H1 (cell line): ENCODE data around the gene GTF3C5. TPM values are rescaled to one million over a fixed set of nuclear protein-coding genes. Genes with fewer than 3 reads are reported as not detected.

ENCODE experiments used
- CTCF ChIA-PET: fragments of 300-600 bp; sonication (Branson Sonifier 250); formaldehyde crosslinking; loops from one replicate; lab custom pipeline; 2021; ENCODE audit not compliant: partially characterized antibody; lab: Charles Lee
- POLR2A ChIA-PET: fragments of 300-600 bp; sonication (Branson Sonifier 250); formaldehyde crosslinking; loops from one replicate; lab custom pipeline; 2021; ENCODE audit warnings: inconsistent platforms; ENCODE audit not compliant: partially characterized antibody; lab: Charles Lee
- DNase-seq, 2 experiments: peaks; one replicate each; pipeline versions ENCODE4 v3.0.0 to v3.0.0-alpha.2; 2010 to 2022; ENCODE audit warnings: low spot score in 2 of 2, low read depth in 1 of 2, mixed read lengths in 1 of 2
- FAIRE-seq: peaks from 2 replicates; lab custom pipeline; 2011; peaks lifted over from hg19 to GRCh38; lab: Jason Lieb, UNC
- H2AFZ ChIP-seq: 2 replicates; pipeline ENCODE4 v1.8.1; 2012; ENCODE audit warnings: low read length, inconsistent platforms
- H2AK5ac ChIP-seq: 2 replicates; pipeline ENCODE4 v1.6.1; 2013; ENCODE audit warnings: low read depth, low read length
- H2BK120ac ChIP-seq: replicated peaks from 2 replicates; pipeline ENCODE3; 2013; ENCODE audit warnings: low read depth, low read length, inconsistent platforms
- H2BK12ac ChIP-seq: 2 replicates; pipeline ENCODE4 v1.6.1; 2013; ENCODE audit warnings: low read depth, low read length
- H2BK15ac ChIP-seq: 2 replicates; pipeline ENCODE4 v1.6.1; 2013; ENCODE audit warnings: low read length
- H2BK20ac ChIP-seq: 2 replicates; pipeline ENCODE4 v1.6.1; 2013; ENCODE audit warnings: low read length
- H2BK5ac ChIP-seq: 2 replicates; pipeline ENCODE4 v1.6.1; 2013; ENCODE audit warnings: low read depth, low read length
- H3K14ac ChIP-seq: 2 replicates; pipeline ENCODE4 v1.6.1; 2013; ENCODE audit warnings: inconsistent platforms; ENCODE audit not compliant: insufficient read length
- H3K18ac ChIP-seq: 2 replicates; pipeline ENCODE4 v1.6.1; 2013; ENCODE audit warnings: low read length; ENCODE audit errors: extremely low read depth
- H3K23ac ChIP-seq: 2 replicates; pipeline ENCODE4 v1.6.1; 2013; ENCODE audit warnings: inconsistent platforms; ENCODE audit not compliant: insufficient read length
- H3K23me2 ChIP-seq: 2 replicates; pipeline ENCODE4 v1.6.1; 2013; ENCODE audit warnings: low read depth, low read length
- H3K27ac ChIP-seq: 2 replicates; pipeline ENCODE4 v1.6.1; 2011; ENCODE audit warnings: low read depth, low read length, inconsistent platforms
- H3K27me3 ChIP-seq, 4 experiments: replicated peaks in 1 of 4; 1 replicate in 1 of 4; 2 replicates in 3 of 4; pipeline versions ENCODE4 v1.6.1 to v1.8.1; 2011 to 2013; ENCODE audit warnings: low read length in 3 of 4, mild to moderate bottlenecking in 3 of 4, inconsistent platforms in 2 of 4, mixed read lengths in 2 of 4, moderate library complexity in 1 of 4; ENCODE audit not compliant: control insufficient read depth in 3 of 4, insufficient read depth in 3 of 4; ENCODE audit errors: extremely low read depth in 1 of 4
- H3K36me3 ChIP-seq, 4 experiments: 2 replicates each; pipeline versions ENCODE4 v1.6.1 to v1.8.1; 2011 to 2013; ENCODE audit warnings: mild to moderate bottlenecking in 4 of 4, low read length in 3 of 4, moderate library complexity in 2 of 4, control low read depth in 1 of 4, inconsistent platforms in 1 of 4; ENCODE audit not compliant: insufficient read depth in 4 of 4, control insufficient read depth in 2 of 4
- H3K4ac ChIP-seq: replicated peaks from 2 replicates; pipeline ENCODE3; 2013; ENCODE audit warnings: low read length, low read depth, mixed read lengths, inconsistent platforms; ENCODE audit not compliant: insufficient read length
- H3K4me1 ChIP-seq, 4 experiments: replicated peaks in 1 of 4; 1 replicate in 1 of 4; 2 replicates in 3 of 4; pipeline versions ENCODE4 v1.6.1 to v1.8.1; 2011 to 2013; ENCODE audit warnings: low read length in 3 of 4, inconsistent platforms in 2 of 4, mixed read lengths in 1 of 4; ENCODE audit not compliant: insufficient read depth in 4 of 4, control insufficient read depth in 3 of 4
- H3K4me2 ChIP-seq, 2 experiments: 2 replicates each; pipeline versions ENCODE4 v1.6.1 to v1.8.1; 2011 to 2013; ENCODE audit warnings: low read depth in 2 of 2, low read length in 2 of 2, control low read depth in 1 of 2, inconsistent platforms in 1 of 2, mild to moderate bottlenecking in 1 of 2; ENCODE audit not compliant: insufficient read depth in 1 of 2
- H3K4me3 ChIP-seq, 4 experiments: fragments of 200-600, 300-600 bp in 1 of 4; sonication (generic), shearing (Covaris generic), sonication (Bioruptor Twin) in 1 of 4; 2 replicates each; pipeline versions ENCODE4 v1.5.1 to v1.8.1; 2011 to 2016; ENCODE audit warnings: low read length in 4 of 4, low read depth in 3 of 4, control low read depth in 2 of 4, inconsistent platforms in 2 of 4, mild to moderate bottlenecking in 2 of 4, mixed read lengths in 1 of 4, moderate library complexity in 1 of 4; ENCODE audit not compliant: insufficient read depth in 2 of 4; ENCODE audit errors: extremely low read depth in 1 of 4
- H3K56ac ChIP-seq: replicated peaks from 2 replicates; pipeline ENCODE3; 2013; ENCODE audit warnings: low read depth, mild to moderate bottlenecking, mixed read lengths, low read length, inconsistent platforms; ENCODE audit not compliant: insufficient read length
- H3K79me1 ChIP-seq: 2 replicates; pipeline ENCODE4 v1.6.1; 2013; ENCODE audit warnings: low read depth, low read length, control low read depth
- H3K79me2 ChIP-seq, 2 experiments: 2 replicates each; pipeline versions ENCODE4 v1.6.1 to v1.8.1; 2012 to 2013; ENCODE audit warnings: low read length in 2 of 2, mild to moderate bottlenecking in 2 of 2, inconsistent platforms in 1 of 2; ENCODE audit not compliant: insufficient read depth in 2 of 2, control insufficient read depth in 1 of 2
- H3K9ac ChIP-seq, 4 experiments: replicated peaks in 1 of 4; 1 replicate in 1 of 4; 2 replicates in 3 of 4; pipeline versions ENCODE4 v1.6.1 to v1.8.1; 2011 to 2013; ENCODE audit warnings: low read depth in 3 of 4, low read length in 3 of 4, control low read depth in 2 of 4, mild to moderate bottlenecking in 2 of 4, moderate library complexity in 2 of 4, inconsistent platforms in 1 of 4; ENCODE audit errors: extremely low read depth in 1 of 4
- H3K9me3 ChIP-seq, 2 experiments: 2 replicates each; pipeline versions ENCODE4 v1.6.1 to v1.8.1; 2012 to 2013; ENCODE audit warnings: mild to moderate bottlenecking in 2 of 2, moderate library complexity in 2 of 2, control low read depth in 1 of 2, inconsistent platforms in 1 of 2, low read depth in 1 of 2, low read length in 1 of 2, mixed read lengths in 1 of 2; ENCODE audit not compliant: insufficient read depth in 2 of 2
- H4K20me1 ChIP-seq, 2 experiments: replicated peaks in 1 of 2; 2 replicates each; pipeline versions ENCODE3 to v1.8.1; 2011 to 2013; ENCODE audit warnings: inconsistent platforms in 2 of 2, low read length in 2 of 2, mild to moderate bottlenecking in 1 of 2; ENCODE audit not compliant: insufficient read depth in 2 of 2, control insufficient read depth in 1 of 2
- H4K5ac ChIP-seq: 2 replicates; pipeline ENCODE4 v1.6.1; 2013; ENCODE audit warnings: low read length, low read depth, mixed read lengths, inconsistent platforms; ENCODE audit not compliant: insufficient read length
- H4K8ac ChIP-seq: 2 replicates; pipeline ENCODE4 v1.8.0; 2013; ENCODE audit warnings: mild to moderate bottlenecking, moderate library complexity, low read length, inconsistent platforms; ENCODE audit not compliant: insufficient read depth; ENCODE audit errors: extremely low read depth
- H4K91ac ChIP-seq: replicated peaks from 2 replicates; pipeline ENCODE3; 2013; ENCODE audit warnings: low read length, mixed read lengths, inconsistent platforms; ENCODE audit not compliant: insufficient read length
- CBX5 ChIP-seq: fragments of 300-800, 300-1000 bp; sonication (generic); IDR thresholded peaks from 2 replicates; pipeline ENCODE4 v1.7.1; 2016; ENCODE audit warnings: antibody characterized with exemption, low read length, low read depth
- CEBPB ChIP-seq: IDR thresholded peaks from 2 replicates; pipeline ENCODE4 v1.6.1; 2012; ENCODE audit warnings: low read depth, low read length
- CREB1 ChIP-seq: IDR thresholded peaks from 2 replicates; pipeline ENCODE4 v1.6.1; 2012; ENCODE audit warnings: inconsistent platforms
- EP300 ChIP-seq, 2 experiments: IDR thresholded peaks; 1 replicate in 1 of 2; 2 replicates in 1 of 2; pipeline ENCODE4 v1.6.1; 2011 to 2012; ENCODE audit warnings: low read depth in 2 of 2, low read length in 2 of 2, mild to moderate bottlenecking in 2 of 2, borderline replicate concordance in 1 of 2, inconsistent platforms in 1 of 2, moderate library complexity in 1 of 2
- KDM5A ChIP-seq: fragments of 200-600 bp; IDR thresholded peaks from 2 replicates; pipeline ENCODE4 v1.7.1; 2012; ENCODE audit warnings: mild to moderate bottlenecking, low read length, inconsistent platforms, mixed read lengths
- RNF2 ChIP-seq: fragments of 200-900, 300-1000 bp; sonication (generic); IDR thresholded peaks from 2 replicates; pipeline ENCODE4 v1.7.1; 2016; ENCODE audit warnings: borderline replicate concordance, low read depth, mild to moderate bottlenecking, antibody characterized with exemption, low read length; ENCODE audit not compliant: poor library complexity, severe bottlenecking; ENCODE audit errors: missing control alignments
- SIN3A ChIP-seq, 2 experiments: IDR thresholded peaks in 1 of 2; conservative IDR thresholded peaks in 1 of 2; 2 replicates each; pipeline ENCODE4 v1.6.1; 2011 to 2012; ENCODE audit warnings: low read length in 2 of 2, improper control_type of control experiment in 1 of 2, low read depth in 1 of 2, mild to moderate bottlenecking in 1 of 2
- SP4 ChIP-seq: IDR thresholded peaks from 2 replicates; pipeline ENCODE4 v1.6.1; 2012; ENCODE audit warnings: low read length, inconsistent platforms
- TEAD4 ChIP-seq: IDR thresholded peaks from 2 replicates; pipeline ENCODE4 v1.6.1; 2012; ENCODE audit warnings: low read depth, low read length, inconsistent platforms, mixed read lengths
- whole genome bisulfite sequencing, 2 experiments: shearing (Covaris generic) in 1 of 2; methylation state at CpG; one replicate each; pipeline versions ENCODE4 v1.1.6 to v1.1.7; 2013 to 2015; ENCODE audit warnings: low lambda C conversion rate in 2 of 2, mixed read lengths in 2 of 2, inconsistent platforms in 1 of 2, low coverage in 1 of 2, missing lambda C conversion rate in 1 of 2; ENCODE audit not compliant: insufficient replicate concordance in 2 of 2, insufficient coverage in 1 of 2, insufficient read length in 1 of 2; ENCODE audit errors: extremely low coverage in 1 of 2, missing lambda C conversion rate in 1 of 2; 5-methylcytosine and 5-hydroxymethylcytosine counted together
- polyA plus RNA-seq, 7 experiments: library from polyadenylated mRNA; depleted of rRNA in 3 of 7; stranded (reverse) in 5 of 7; unstranded in 2 of 7; fragments of >200 nt in 5 of 7; fragments of 200-250 nt in 2 of 7; gene quantifications; 1 replicate in 5 of 7; 2 replicates in 1 of 7; 4 replicates in 1 of 7; pipeline versions ENCODE4 v1.2.1 to v1.2.3, GENCODE V29; 2011 to 2013; ENCODE audit warnings: missing spikeins in 2 of 7, mixed read lengths in 2 of 7
- total RNA-seq: library from RNA; stranded (reverse); fragmentation: NEBNext Ultra II Directional; extraction: Animal tissue kit (Norgen Biotek cat#: 25700); gene quantifications from 2 replicates; pipeline ENCODE4 v1.2.1, GENCODE V29; 2021

The GTF3C5 gene
- total and polyA plus RNA-seq, 2 of the 8 experiments (the other 6 are each of a cell fraction or from before 2014, with no cell fraction given): 78.7 to 87.1 TPM

GRCh38 chr9:132985489-132985888, 45.3 kb upstream of the GTF3C5 start:
- Histone ChIP-seq H2BK5ac (no peak overlapping the region), H3K9ac (no peak overlapping the region), H2BK12ac (no peak overlapping the region), H3K79me2 (no peaks in the 10 kb centered on the region), H3K23me2 (no peaks in the 10 kb centered on the region), H3K9me3 (no peaks in the 10 kb centered on the region), H3K4me2 (no peak overlapping the region), H3K36me3 (no peaks in the 10 kb centered on the region), H3K4me3 (no peak overlapping the region), H3K4me1 (no peaks in the 10 kb centered on the region; a peak in 1 of 7 replicates), H3K23ac (no peak overlapping the region), H3K56ac (no peak overlapping the region), H2BK20ac (no peak overlapping the region), H3K27ac (no peak overlapping the region), H2BK120ac (no peak overlapping the region), H3K79me1 (no peaks in the 10 kb centered on the region), H2BK15ac (no peak overlapping the region), H3K27me3 (peaks cover 0 to 5% (median 1%) of the 10 kb centered on the region in 4 experiments; a peak in 2 of 7 replicates), H4K5ac (no peak overlapping the region), H3K4ac (no peak overlapping the region), H2AFZ (no peak overlapping the region), H2AK5ac (no peak overlapping the region), H3K14ac (no peak overlapping the region), H3K18ac (no peak overlapping the region; the same call in 1 of the 2 replicates), H4K20me1 (no peaks in the 10 kb centered on the region), H4K8ac (no peak overlapping the region), H4K91ac (no peak overlapping the region)
- FAIRE-seq: no peak
- DNase-seq: no peak
- ChIA-PET CTCF (interaction anchor here (0.9 to 3.0 kb wide), 5 partner anchors 20 to 84 kb away, joined by 3 to 10 read pairs (median 3); no protein-coding TSS in a partner anchor), POLR2A (no interaction called here)
- no peak for TF ChIP-seq EP300 (IDR thresholded peaks at IDR 0.05; ENCODE audit: borderline replicate concordance in 1 of 2, low read depth in 2 of 2, low read length in 2 of 2)
- no peak for TF ChIP-seq TEAD4
- no peak for TF ChIP-seq RNF2
- no peak for TF ChIP-seq CREB1
- no peak for TF ChIP-seq SIN3A (conservative IDR thresholded peaks at IDR 0.05 in 1 of 2, IDR thresholded peaks at IDR 0.05 in 1 of 2; ENCODE audit: low read depth in 1 of 2, low read length in 2 of 2)
- TF ChIP-seq SP4: no peak
- no peak for TF ChIP-seq CBX5
- TF ChIP-seq CEBPB: no peak
- no peak for TF ChIP-seq KDM5A
- WGBS, 2 experiments: 86% methylated on average over 7 of the region's 8 CpGs; no CpG with 5 or more reads in 1 of the 2 experiments
